Esophagus muscularis mucosa (tissue), 3 donors: ENCODE measurements around the gene LGALS3.
"Not testable (repeated sequence)": the region's sequence is repeated elsewhere in the genome, so short reads cannot be mapped to it uniquely, and the experiment has no call there.

Source experiments
- EP300 ChIP-seq: sonication (generic); formaldehyde crosslinking; IDR thresholded peaks from one replicate; pipeline ENCODE4 v1.6.1; 2017; ENCODE audit warnings: antibody characterized with exemption
- TF ChIP-seq, protein P1 (sequence below), 3 experiments: fragments of 200-600 bp in 2 of 3; fragments of 450-650 bp in 1 of 3; sonication (generic) in 2 of 3; IDR thresholded peaks; one replicate each; pipeline ENCODE4 v1.5.1; 2017 to 2019; ENCODE audit warnings: antibody characterized with exemption in 3 of 3, mild to moderate bottlenecking in 2 of 3, moderate library complexity in 1 of 3

DNA sequence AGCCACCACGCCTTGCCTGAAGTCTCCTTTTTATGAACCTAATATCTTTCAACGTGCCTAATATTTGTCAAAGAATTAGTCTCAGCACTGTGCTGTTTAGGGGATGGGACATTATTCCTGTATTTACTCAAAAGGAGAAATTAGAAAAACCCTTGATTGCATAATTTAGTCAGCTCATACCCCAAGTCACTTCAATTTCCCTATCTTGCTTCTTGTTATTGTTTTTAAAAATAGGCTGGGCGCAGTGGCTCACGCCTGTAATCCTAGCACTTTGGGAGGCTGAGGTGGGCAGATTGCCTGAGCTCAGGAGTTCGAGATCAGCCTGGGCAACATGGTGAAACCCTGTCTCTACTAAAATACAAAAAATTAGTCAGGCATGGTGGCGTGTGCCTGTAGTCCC is 49.1 kb upstream of the LGALS3 start:
- TF ChIP-seq, protein P1, sequence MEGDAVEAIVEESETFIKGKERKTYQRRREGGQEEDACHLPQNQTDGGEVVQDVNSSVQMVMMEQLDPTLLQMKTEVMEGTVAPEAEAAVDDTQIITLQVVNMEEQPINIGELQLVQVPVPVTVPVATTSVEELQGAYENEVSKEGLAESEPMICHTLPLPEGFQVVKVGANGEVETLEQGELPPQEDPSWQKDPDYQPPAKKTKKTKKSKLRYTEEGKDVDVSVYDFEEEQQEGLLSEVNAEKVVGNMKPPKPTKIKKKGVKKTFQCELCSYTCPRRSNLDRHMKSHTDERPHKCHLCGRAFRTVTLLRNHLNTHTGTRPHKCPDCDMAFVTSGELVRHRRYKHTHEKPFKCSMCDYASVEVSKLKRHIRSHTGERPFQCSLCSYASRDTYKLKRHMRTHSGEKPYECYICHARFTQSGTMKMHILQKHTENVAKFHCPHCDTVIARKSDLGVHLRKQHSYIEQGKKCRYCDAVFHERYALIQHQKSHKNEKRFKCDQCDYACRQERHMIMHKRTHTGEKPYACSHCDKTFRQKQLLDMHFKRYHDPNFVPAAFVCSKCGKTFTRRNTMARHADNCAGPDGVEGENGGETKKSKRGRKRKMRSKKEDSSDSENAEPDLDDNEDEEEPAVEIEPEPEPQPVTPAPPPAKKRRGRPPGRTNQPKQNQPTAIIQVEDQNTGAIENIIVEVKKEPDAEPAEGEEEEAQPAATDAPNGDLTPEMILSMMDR (IDR thresholded peaks at IDR 0.05): not testable (repeated sequence)
- not testable (repeated sequence) for TF ChIP-seq EP300
